ENCODE measurements around the gene NCS1.

The NCS1 gene

GRCh38 chr9:130147910-130148309 is 24.3 kb upstream of the NCS1 start:
- no peak for DNase-seq

GRCh38 chr9:130149031-130149430 is 23.2 kb upstream of the NCS1 start:
- no peak for DNase-seq

DNA sequence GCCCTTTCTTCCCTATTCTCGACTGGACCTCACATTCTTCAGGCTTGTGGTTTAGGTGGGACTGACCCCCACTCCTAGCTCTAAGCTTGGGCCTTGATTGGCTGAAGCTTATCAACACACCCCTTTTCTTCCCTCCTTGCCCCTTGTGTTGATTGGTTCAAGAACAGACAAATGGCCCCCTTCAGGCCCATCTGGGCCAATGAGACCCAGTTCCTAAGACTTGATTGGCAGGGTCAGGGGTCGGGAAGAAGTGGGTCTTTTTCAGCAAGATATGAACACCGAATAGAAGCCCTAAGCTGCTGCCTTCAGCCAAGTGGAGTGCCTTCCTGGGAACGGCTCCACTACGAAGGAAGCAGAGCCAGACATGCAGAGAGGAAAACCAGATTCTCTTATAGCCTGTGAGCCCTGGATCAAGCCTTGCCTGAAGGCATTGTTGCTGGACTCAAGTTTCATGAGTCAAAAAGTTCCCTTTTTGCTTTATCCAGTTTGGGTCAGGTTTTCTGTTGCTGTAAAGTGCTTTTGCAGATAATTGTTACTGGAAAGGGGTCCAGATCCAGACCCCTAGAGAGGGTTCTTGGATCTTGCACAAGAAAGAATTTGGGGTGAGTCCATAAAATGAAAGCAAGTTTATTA is 22.4 kb upstream of the NCS1 start:
- no peak for DNase-seq

DNA sequence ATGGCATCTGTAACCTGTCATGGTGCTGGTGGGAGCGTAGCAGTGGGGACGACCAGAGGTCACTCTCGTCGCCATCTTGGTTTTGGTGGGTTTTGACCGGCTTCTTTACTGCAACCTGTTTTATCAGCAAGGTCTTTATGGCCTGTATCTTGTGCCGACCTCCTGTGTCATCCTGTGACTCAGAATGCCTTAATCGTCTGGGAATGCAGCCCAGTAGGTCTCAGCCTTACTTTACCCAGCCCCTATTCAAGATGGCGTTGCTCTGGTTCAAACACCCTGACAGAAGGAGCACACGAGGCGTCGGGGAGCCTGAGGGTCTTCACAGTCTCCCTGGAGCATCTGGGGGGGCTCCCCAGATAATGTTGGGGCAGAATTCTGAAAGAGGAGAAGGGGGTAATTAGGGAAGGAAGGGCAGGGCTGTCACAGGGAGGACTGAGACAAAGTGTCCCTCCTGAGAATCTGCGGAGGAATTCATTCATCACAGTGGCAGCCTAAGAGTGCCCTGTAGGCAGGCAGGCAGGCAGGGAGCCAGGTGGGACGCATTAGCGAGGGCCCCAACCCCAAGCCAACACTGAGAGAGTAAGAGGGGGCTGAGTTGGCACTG is 21.3 kb upstream of the NCS1 start:
- no peak for DNase-seq

GRCh38 chr9:130154816-130155215 is 17.4 kb upstream of the NCS1 start:
- no peak for DNase-seq

- DNase-seq, result no peak
Observed at GRCh38 chr9:130155647-130156046, 16.6 kb upstream of the NCS1 start.

- no peak for DNase-seq
Observed at GRCh38 chr9:130156672-130157071, 15.5 kb upstream of the NCS1 start.

DNA sequence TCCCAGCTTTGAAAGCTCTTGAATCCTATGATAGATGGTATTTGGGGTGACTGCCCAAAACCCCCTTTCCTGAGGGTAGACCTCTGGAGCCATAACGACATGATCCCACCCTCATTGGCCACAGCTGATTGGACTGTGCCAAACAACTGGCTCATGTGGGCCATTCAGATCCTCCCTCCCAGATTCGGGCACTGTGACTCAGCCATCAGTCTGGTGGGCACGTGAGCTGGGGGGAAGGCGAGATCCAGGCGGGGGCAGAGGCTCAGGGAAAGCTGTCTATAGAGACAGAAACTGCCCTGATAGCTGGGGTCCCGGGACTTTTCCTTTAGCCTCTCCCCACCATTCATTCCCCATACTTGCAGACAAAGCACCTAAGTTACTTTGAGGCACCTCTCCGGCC is 15.1 kb upstream of the NCS1 start:
- no peak for DNase-seq

- DNase-seq, result no peak
Observed at GRCh38 chr9:130158001-130158400, 14.2 kb upstream of the NCS1 start.

DNA sequence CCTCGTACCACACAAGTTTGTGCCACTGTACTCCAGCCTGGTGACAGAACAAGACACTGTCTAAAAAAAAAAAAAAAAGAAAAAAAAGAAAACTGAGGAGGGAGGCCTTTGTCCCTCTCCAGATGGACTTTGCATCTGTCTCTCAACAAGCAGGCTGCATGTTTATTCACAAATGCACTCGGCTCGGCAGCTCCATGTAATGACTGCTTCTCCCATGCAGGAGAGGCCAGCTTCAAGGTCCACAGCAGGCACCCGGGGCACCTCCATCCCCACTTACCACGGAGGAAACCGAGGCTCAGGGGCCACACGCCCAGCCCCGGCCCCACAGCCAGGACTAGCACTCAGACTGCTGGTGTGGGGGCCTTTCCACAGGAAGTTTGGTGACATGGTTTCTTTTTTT is 13.1 kb upstream of the NCS1 start:
- DNase-seq, result no peak

DNA sequence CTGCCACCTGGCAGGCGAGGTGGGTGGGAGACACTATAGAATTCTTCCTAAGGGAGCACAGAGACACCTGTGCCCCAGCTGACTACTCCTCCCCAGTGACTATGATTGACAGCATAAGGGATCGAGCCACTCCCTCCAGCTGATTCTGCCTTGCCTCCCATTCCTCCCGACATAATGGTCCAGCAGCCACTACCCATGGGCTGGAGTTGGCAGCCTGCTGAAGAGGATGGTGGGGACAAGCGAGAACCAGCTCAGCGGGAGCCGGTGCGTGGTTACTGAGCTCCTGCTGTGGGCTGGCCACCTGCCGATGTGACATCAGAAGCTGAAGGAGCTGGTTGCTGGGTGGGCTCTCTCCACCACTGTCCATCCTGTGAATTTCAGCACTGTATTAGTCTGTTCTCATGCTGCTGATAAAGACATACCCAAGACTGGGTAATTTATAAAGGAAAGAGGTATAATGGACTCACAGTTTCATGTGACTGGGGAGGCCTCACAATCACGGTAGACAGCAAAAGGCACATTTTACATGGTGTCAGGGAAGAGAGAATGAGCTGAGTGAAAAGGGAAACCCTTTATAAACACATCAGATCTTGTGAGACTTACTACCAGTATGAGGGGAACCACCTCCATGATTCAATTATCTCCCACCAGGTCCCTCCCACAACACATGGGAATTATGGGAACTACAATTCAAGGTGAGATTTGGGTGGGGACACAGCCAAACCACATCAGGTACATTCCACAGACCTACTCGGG is 12.1 kb upstream of the NCS1 start:
- DNase-seq, result no peak

DNA sequence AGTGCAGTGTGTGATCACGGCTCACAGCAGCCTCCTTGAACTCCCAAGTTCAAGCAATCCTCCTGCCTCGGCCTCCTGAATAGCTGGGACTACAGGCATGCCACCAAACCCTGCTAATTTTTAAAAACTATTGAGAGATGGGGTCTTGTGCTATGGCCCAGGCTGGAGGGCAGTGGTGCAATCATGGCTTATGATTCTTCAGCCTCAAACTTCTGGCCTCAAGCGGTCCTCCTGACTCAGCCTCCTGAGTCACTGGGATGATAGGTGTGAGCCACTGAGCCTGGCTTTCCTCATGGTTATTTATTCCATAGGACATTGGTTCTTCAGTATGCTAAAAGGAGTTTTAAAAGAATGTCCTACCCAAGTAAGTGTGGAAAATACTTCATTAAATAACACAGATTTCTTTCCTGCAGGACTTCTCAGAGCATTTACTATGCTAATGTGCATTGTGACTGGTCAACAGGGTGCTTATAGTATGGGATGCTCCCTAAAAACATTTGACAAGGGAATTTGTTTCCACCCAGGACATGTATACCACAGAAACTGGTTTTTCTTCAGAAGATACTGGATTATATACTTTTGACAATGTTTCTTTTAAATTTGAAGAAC is 11.2 kb upstream of the NCS1 start:
- DNase-seq, result no peak

DNA sequence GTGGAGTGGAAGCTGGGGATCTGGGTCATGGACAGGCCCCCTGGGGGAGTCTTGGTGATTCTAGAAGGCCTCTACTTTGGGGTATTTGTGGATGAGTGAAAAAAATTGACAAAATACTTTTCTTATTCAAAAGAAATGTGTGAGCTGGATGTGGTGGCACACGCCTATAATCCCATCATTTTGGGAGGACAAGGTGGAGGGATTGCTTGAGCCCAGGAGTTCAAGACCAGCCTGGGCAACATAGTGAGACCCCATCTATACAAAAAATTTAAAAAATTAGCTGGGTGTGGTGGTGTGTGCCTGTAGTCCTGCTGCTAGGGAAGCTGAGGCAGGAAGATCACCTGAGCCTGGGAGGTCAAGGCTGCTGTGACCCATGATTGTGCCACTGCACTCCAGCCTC is 6.6 kb upstream of the NCS1 start:
- no peak for DNase-seq

GRCh38 chr9:130166399-130166798 is 5.8 kb upstream of the NCS1 start:
- DNase-seq, result no peak

- DNase-seq, result no peak
Observed at GRCh38 chr9:130167927-130168326, 4.3 kb upstream of the NCS1 start.

DNA sequence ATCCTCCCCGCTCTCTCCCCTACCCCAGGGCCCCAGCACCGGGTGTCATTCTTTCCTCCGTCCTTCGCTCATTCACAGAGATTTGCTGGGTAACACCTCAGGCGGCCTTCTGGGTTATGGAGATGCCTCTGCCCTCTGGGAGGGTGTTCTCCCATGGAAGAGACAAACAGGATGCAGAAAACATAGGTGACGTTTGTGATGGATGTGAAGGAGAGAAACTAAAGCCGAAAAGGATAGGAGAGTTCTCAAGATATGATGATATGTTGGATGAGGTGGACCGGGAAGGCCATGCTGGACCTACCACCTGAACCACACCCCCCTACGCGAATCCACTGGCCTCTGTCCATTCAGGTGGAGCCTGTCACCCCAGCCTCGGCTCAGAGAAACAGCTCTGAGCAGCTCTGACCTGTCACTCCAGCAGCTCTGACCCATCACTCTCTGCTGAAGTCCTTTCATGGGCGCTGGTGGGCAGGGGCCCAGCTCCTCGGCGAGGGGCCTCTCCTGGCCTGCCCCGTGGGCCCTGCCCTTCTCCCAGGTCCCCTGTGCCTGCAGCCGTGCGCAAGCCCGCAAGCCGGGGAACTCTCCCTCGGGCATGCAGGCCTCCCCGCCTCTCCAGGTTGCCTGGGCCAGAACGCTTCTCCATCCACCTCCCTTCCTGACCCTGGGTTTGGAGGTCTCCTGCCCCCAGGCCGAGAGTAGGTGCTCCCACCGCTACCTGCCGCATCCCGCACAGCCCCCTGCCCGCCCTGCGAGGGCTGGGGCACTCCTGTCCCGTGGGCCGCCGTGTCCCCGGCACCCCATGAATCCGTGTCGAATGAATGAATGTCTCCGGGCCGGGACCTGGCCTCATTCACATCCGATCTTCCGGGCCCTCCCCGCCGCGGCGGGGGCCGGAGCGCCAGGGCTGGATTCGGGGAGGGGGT is 717 bp upstream of the NCS1 start:
- no peak for DNase-seq

- DNase-seq, result peak; percentile 18
Observed at GRCh38 chr9:130172858-130173665, 858 bp downstream of the NCS1 start.

DNA sequence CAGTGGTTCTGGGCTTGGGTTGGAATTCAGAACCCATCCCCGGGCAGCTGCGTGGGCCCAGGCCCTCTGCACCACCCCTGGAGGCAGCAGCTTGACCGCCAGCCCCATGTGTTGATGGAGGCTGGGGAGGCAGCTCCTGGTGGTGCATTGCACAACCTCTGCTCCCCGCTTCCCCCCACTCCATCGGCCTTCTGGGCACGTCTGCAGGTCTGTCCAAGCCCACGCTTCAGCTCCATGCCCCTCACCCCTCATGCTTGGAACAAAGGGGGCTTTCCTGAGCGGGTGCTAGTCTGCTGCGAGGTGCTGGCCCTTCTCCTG is 1.4 kb downstream of the NCS1 start:
- no peak for DNase-seq

DNA sequence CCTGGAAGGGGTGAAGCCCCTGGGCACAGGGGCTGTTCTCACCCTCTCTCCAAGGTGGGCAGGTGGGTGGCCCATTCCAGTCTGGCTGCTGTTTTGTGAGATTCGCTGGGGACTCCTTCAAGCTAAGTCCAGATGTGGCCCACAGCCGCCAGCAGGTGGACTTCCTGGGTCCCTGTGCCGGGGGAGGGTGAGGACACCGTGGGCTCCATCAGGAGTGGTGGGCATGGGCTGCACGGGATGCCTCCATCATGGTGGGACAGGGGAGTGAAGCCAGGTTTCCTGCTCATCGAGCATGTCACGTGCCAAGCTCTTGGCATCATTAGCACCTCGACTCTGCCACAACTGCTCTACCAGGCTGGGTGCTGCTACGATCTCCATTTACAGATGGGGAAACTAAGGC is 1.8 kb downstream of the NCS1 start:
- no peak for DNase-seq

GRCh38 chr9:130174920-130175321 is 2.7 kb downstream of the NCS1 start:
- DNase-seq, result no peak

GRCh38 chr9:130175355-130175754 is 3.2 kb downstream of the NCS1 start:
- DNase-seq, result no peak

- no peak for DNase-seq
Observed at GRCh38 chr9:130176760-130177159, 4.6 kb downstream of the NCS1 start.

All from DMS79 treated with DMSO at 0.1 percent for 48 hours (cell line).